AG09309 (cell line): ENCODE measurements around the gene MEF2C.

Source experiments
- DNase-seq: peaks from one replicate; pipeline ENCODE4 v3.0.0-alpha.2; 2010; ENCODE audit warnings: low read depth
- H3K4me3 ChIP-seq: 2 replicates; pipeline ENCODE4 v1.5.1; 2011; ENCODE audit warnings: mild to moderate bottlenecking, low read depth, low read length, moderate library complexity; ENCODE audit not compliant: control insufficient read depth
- CTCF ChIP-seq: IDR thresholded peaks from 2 replicates; pipeline ENCODE4 v1.5.1; 2011; ENCODE audit warnings: mild to moderate bottlenecking, low read depth, low read length, inconsistent platforms; ENCODE audit not compliant: insufficient read depth, control insufficient read depth; ENCODE audit errors: missing control alignments

Gene MEF2C

GRCh38 chr5:88786789-88787188, 96.2 kb downstream of the MEF2C start:
- H3K4me3 ChIP-seq: no peak overlapping the region
- DNase-seq: no peak
- no peak for TF ChIP-seq CTCF

DNA sequence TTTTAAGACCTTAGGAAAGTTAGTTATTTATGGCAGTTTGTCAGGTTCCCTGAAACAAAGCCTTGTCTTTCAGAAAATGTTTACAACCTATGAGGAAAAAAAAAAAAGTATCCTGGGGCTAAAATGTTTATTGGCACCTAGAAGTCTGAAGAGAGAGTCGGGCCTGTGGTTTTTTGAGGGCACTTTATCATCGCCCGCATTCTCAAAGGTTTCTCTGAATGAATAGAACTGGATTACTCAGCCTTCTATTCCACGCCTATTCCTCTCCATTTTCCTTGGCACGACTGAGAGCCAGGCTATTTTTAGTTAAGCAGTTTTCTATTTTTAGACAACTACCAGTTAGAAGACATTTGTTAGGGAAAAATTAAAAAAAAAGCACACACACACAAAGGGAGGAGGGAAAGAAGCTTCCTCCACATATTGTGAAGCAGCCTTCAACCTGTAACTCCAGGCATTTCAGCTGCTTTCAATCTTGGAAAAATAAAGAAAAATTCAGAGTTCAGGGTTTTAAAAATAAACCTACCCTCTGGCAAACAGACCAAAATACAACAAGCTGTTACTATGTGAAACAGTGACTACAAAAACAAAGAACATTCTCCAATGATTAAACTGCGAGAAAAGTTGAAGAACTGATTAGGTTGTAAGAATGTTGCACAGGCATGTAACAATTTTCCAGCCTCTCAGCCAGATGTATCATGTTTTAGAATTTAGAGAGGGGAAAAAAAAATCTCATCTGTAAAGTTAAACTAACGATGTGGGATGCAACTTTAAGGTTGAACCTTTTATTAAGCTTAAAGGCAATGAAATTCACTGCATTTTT, 97.0 kb downstream of the MEF2C start:
- H3K4me3 ChIP-seq: no peak overlapping the region
- TF ChIP-seq CTCF: no peak
- DNase-seq: peak; percentile 88

- DNase-seq: no peak
- TF ChIP-seq CTCF: no peak
- H3K4me3 ChIP-seq: no peak overlapping the region
Measured at GRCh38 chr5:88782571-88782970, 100.4 kb downstream of the MEF2C start.

GRCh38 chr5:88780736-88781135, 102.2 kb downstream of the MEF2C start:
- DNase-seq: no peak
- H3K4me3 ChIP-seq: no peak overlapping the region
- no peak for TF ChIP-seq CTCF

DNA sequence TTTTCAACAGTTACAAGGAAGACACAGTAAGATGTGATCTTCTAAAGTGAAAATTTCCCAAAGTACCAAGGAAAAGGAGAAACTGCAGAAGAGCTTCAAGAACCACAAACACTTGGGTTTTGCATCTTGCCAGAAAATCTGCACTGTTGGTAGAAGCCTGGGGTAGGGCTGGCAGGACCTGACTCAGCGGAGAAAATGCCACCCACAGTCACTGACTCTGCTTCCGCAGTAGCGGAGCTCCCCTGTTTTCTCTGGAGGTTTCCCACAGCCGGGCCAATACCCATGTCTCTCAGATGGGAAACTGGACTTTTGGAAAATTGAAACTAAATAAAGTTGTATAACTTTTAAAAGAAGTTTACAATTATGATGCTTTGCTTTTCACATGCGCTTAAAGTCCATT, 104.2 kb downstream of the MEF2C start:
- TF ChIP-seq CTCF: no peak
- no peak for DNase-seq

DNA sequence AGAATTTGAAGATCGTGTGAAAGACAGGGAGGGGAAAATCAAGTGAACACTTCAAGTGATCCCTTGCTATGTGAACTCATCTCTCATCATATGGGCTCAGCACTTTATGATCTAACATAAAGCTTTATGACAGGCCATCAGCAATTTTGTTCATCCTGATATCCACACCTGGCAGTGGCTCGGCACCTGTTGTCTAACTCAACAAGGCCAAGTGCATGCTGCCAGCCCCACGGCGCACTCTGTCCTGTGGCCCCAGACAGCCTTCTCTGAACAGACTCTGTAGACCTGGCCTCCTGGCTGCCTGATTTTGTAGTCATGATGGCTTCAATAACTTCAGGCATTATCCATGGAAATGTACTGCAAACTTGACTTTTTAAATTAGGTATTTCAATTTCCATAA, 106.3 kb downstream of the MEF2C start:
- H3K4me3 ChIP-seq: no peak overlapping the region
- no peak for DNase-seq
- TF ChIP-seq CTCF: no peak

More for the DNA sequence above, 104.2 kb downstream of the MEF2C start:
- no peak overlapping the region for H3K4me3 ChIP-seq

DNA sequence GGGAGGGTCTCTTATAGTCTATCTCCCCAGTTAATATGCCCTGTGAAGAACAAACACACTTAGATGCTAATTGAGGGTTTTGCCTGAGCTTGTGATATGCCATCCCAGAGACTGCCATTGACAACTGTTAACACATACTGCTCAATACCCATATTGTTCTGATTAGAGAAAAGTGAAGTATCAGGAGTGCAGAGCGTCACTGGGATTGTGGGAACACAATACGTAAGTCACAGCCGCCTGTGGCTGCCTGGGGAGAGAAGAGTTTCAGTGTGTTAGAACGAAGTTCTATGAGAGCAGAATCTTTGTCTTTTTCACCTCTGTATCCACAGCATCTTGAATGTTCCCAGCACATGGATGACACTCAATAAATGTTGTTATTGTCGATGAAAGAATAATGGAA, 110.2 kb downstream of the MEF2C start:
- no peak for DNase-seq
- no peak overlapping the region for H3K4me3 ChIP-seq
- TF ChIP-seq CTCF: no peak
